PC-9 (cell line): Measurements from ENCODE around the gene VAMP3.

Experiments
- CTCF ChIP-seq: fragments of 200-600 bp; sonication (generic); conservative IDR thresholded peaks from 2 replicates; pipeline ENCODE4 v1.6.1; 2017; ENCODE audit warnings: mixed run types, antibody characterized with exemption, mild to moderate bottlenecking, moderate library complexity
- EZH2 ChIP-seq: fragments of 200-600 bp; sonication (generic); IDR thresholded peaks from 2 replicates; pipeline ENCODE4 v1.8.0; 2017; ENCODE audit warnings: antibody characterized with exemption, low read depth

- TF ChIP-seq CTCF = no peak
- no peak for TF ChIP-seq EZH2
Measured at GRCh38 chr1:7721940-7722669, 49.0 kb upstream of the VAMP3 start.
